ENCODE data around the gene NFATC2. TPM values are rescaled to one million over a fixed set of nuclear protein-coding genes. Genes with fewer than 3 reads are reported as not detected.

NFATC2 gene
- total and polyA plus RNA-seq, 2 of the 8 experiments (the other 6 are each of a cell fraction or from before 2014, with no cell fraction given) = 0.27 to 0.91 TPM

GRCh38 chr20:51460163-51460562 is 82.4 kb downstream of the NFATC2 start:
- H3K9me3 ChIP-seq (ENCODE audit: insufficient read depth in 2 of 2, low read depth in 1 of 2, low read length in 1 of 2) = no peaks in the 10 kb centered on the region
- no peaks in the 10 kb centered on the region for H3K27me3 ChIP-seq (replicated peaks in 1 of 4; ENCODE audit: control insufficient read depth in 3 of 4, extremely low read depth in 1 of 4, insufficient read depth in 3 of 4, low read length in 3 of 4)
- H3K4me1 ChIP-seq (replicated peaks in 1 of 4; ENCODE audit: control insufficient read depth in 3 of 4, insufficient read depth in 4 of 4, low read length in 3 of 4) = no peaks in the 10 kb centered on the region
- H2BK15ac ChIP-seq (ENCODE audit: low read length) = no peak overlapping the region
- no peak overlapping the region for H4K91ac ChIP-seq (replicated peaks; ENCODE audit: insufficient read length, low read length)
- peaks cover 3% of the 10 kb centered on the region; the same call in 1 of the 2 replicates for H3K23me2 ChIP-seq (ENCODE audit: low read depth, low read length)
- H4K20me1 ChIP-seq (replicated peaks in 1 of 2; ENCODE audit: control insufficient read depth in 1 of 2, insufficient read depth in 2 of 2, low read length in 2 of 2) = no peaks in the 10 kb centered on the region
- no peak overlapping the region for H3K4ac ChIP-seq (replicated peaks; ENCODE audit: insufficient read length, low read depth, low read length)
- H3K9ac ChIP-seq (replicated peaks in 1 of 4; ENCODE audit: extremely low read depth in 1 of 4, low read depth in 3 of 4, low read length in 3 of 4) = no peak overlapping the region
- no peaks in the 10 kb centered on the region for H3K36me3 ChIP-seq (ENCODE audit: control insufficient read depth in 2 of 4, insufficient read depth in 4 of 4, low read length in 3 of 4)
- H3K79me2 ChIP-seq (ENCODE audit: control insufficient read depth in 1 of 2, insufficient read depth in 2 of 2, low read length in 2 of 2) = no peaks in the 10 kb centered on the region
- TF ChIP-seq BACH1 (IDR thresholded peaks at IDR 0.05; ENCODE audit: low read length) (no peak), CREB1 (IDR thresholded peaks at IDR 0.05) (no peak), HDAC2 (IDR thresholded peaks at IDR 0.05; ENCODE audit: borderline replicate concordance in 1 of 2, low read depth in 2 of 2, low read length in 2 of 2) (no peak), KDM1A (IDR thresholded peaks at IDR 0.05; ENCODE audit: borderline replicate concordance, low read length) (no peak), USF2 (IDR thresholded peaks at IDR 0.05; ENCODE audit: low read length) (no peak), RXRA (IDR thresholded peaks at IDR 0.05; ENCODE audit: insufficient read depth, low read depth, low read length) (no peak), POLR2A (IDR thresholded peaks at IDR 0.05; ENCODE audit: control extremely low read depth in 1 of 2, low read depth in 2 of 2, low read length in 2 of 2) (no peak), CBX8 (IDR thresholded peaks at IDR 0.05; ENCODE audit: borderline replicate concordance, low read depth, low read length) (no peak), MAX (IDR thresholded peaks at IDR 0.05) (no peak), ZNF274 (IDR thresholded peaks at IDR 0.05; ENCODE audit: borderline replicate concordance, extremely low read depth, low read length) (no peak), BCL11A (IDR thresholded peaks at IDR 0.05; ENCODE audit: low read depth in 2 of 2, low read length in 2 of 2) (no peak), TCF12 (IDR thresholded peaks at IDR 0.05; ENCODE audit: low read depth, low read length) (no peak), RFX5 (IDR thresholded peaks at IDR 0.05; ENCODE audit: borderline replicate concordance, low read depth, low read length) (no peak), YY1 (IDR thresholded peaks at IDR 0.05; ENCODE audit: low read depth, low read length) (no peak)
- CTCF ChIA-PET (ENCODE audit: partially characterized antibody) = interaction anchor here (0.6 to 1.5 kb wide), 5 partner anchors 9 to 851 kb away, joined by 3 read pairs; no protein-coding TSS in a partner anchor
- no peak for FAIRE-seq
- no peak overlapping the region for H3K18ac ChIP-seq (ENCODE audit: extremely low read depth, low read length)
- H3K14ac ChIP-seq (ENCODE audit: insufficient read length) = no peak overlapping the region
- no peaks in the 10 kb centered on the region for H3K79me1 ChIP-seq (ENCODE audit: low read depth, low read length)
- no peak overlapping the region for H3K4me2 ChIP-seq (ENCODE audit: insufficient read depth in 1 of 2, low read depth in 2 of 2, low read length in 2 of 2)
- no peak overlapping the region for H2BK20ac ChIP-seq (ENCODE audit: low read length)
- no peak overlapping the region for H2AFZ ChIP-seq (ENCODE audit: low read length)
- no peak overlapping the region for H3K4me3 ChIP-seq (ENCODE audit: extremely low read depth in 1 of 4, insufficient read depth in 2 of 4, low read depth in 3 of 4, low read length in 4 of 4)
- no peak overlapping the region for H2BK5ac ChIP-seq (ENCODE audit: low read depth, low read length)
- H3K23ac ChIP-seq (ENCODE audit: insufficient read length) = no peak overlapping the region
- H4K5ac ChIP-seq (ENCODE audit: insufficient read length, low read depth, low read length) = no peak overlapping the region
- H2BK120ac ChIP-seq (replicated peaks; ENCODE audit: low read depth, low read length) = no peak overlapping the region
- no peak overlapping the region for H2AK5ac ChIP-seq (ENCODE audit: low read depth, low read length)
- no peak overlapping the region for H4K8ac ChIP-seq (ENCODE audit: extremely low read depth, insufficient read depth, low read length)
- H2BK12ac ChIP-seq (ENCODE audit: low read depth, low read length) = no peak overlapping the region
- H3K56ac ChIP-seq (replicated peaks; ENCODE audit: insufficient read length, low read depth, low read length) = no peak overlapping the region
- POLR2A ChIA-PET (ENCODE audit: partially characterized antibody) = no interaction called here
- no peak for DNase-seq (ENCODE audit: low read depth in 1 of 2, low spot score in 2 of 2)
- no peak overlapping the region for H3K27ac ChIP-seq (ENCODE audit: low read depth, low read length)
- WGBS, 2 experiments (ENCODE audit: extremely low coverage in 1 of 2, insufficient coverage in 1 of 2, insufficient read length in 1 of 2, insufficient replicate concordance in 2 of 2, low coverage in 1 of 2, low lambda C conversion rate in 2 of 2, missing lambda C conversion rate in 1 of 2) = 81% methylated on average over 3 of the region's 3 CpGs; no CpG with 5 or more reads in 1 of the 2 experiments
